ENCODE results near the gene CCDC186. TPM values are rescaled to one million over a fixed set of nuclear protein-coding genes. Genes with fewer than 3 reads are reported as not detected.
"Not testable (repeated sequence)": the region's sequence is repeated elsewhere in the genome, so short reads cannot be mapped to it uniquely, and the experiment has no call there.

The CCDC186 gene
- total RNA-seq, 1 donor from 2014 or later = 22.9 TPM

- H3K4me1 ChIP-seq = no peaks in the 10 kb centered on the region
- Mint-ChIP-seq H3K9me3 (no peaks in the 10 kb centered on the region), H3K36me3 (peaks cover 19% of the 10 kb centered on the region), H3K4me1 (no peaks in the 10 kb centered on the region), H3K27ac (no peak overlapping the region), H3K4me3 (no peak overlapping the region), H3K27me3 (ENCODE audit: insufficient read depth, low read depth) (peaks cover 2% of the 10 kb centered on the region)
- no peak overlapping the region for H3K9ac ChIP-seq
- H3K4me3 ChIP-seq = no peak overlapping the region
- no peaks in the 10 kb centered on the region for H3K27me3 ChIP-seq
- H4K20me1 ChIP-seq (ENCODE audit: low read depth) = no peaks in the 10 kb centered on the region
- H3K79me2 ChIP-seq (ENCODE audit: low read depth) = no peaks in the 10 kb centered on the region
- no peak overlapping the region for H3K4me2 ChIP-seq
- DNase-seq (ENCODE audit: low spot score) = no peak
- no peaks in the 10 kb centered on the region for H3K9me3 ChIP-seq (ENCODE audit: low read depth)
- no peak for TF ChIP-seq CTCF (IDR thresholded peaks at IDR 0.05)
- TF ChIP-seq EZH2 (IDR thresholded peaks at IDR 0.05) = no peak
- no peak for TF ChIP-seq EZH2phosphoT487 (IDR thresholded peaks at IDR 0.05)
- no peak overlapping the region for H3K27ac ChIP-seq
- H3K36me3 ChIP-seq = peaks cover 3% of the 10 kb centered on the region
- H3F3A ChIP-seq (ENCODE audit: low read depth) = no peaks in the 10 kb centered on the region
- H2AFZ ChIP-seq (replicated peaks) = no peak overlapping the region
These were observed 22.5 kb downstream of the CCDC186 start for GRCh38 chr10:114151486-114151885.

DNA sequence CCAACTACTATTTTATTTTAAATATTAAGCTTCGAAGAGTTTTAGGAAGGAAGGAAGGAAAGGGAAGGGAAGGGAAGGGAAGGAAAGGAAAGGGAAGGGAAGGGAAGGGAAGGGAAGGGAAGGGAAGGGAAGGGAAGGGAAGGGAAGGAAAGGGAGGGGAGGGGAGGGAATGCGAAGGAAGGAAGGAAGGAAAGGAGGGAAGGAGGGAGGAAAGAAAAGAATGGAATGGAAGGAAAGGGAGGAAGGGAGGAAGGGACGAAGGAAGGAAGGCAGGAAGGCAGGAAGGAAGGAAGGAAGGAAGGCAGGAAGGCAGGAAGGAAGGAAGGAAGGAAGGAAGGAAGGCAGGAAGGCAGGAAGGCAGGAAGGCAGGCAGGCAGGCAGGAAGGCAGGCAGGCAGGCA, 24.5 kb downstream of the CCDC186 start:
- H3K9ac ChIP-seq; H3K79me2 ChIP-seq (ENCODE audit: low read depth); H3K27me3 ChIP-seq; H4K20me1 ChIP-seq (ENCODE audit: low read depth); H3K4me3 Mint-ChIP-seq; H3K9me3 ChIP-seq (ENCODE audit: low read depth); H3K9me3 Mint-ChIP-seq; H3K27me3 Mint-ChIP-seq (ENCODE audit: insufficient read depth, low read depth); DNase-seq (ENCODE audit: low spot score); H3K27ac Mint-ChIP-seq; H2AFZ ChIP-seq (replicated peaks); H3K4me1 Mint-ChIP-seq; H3K36me3 ChIP-seq; H3K4me2 ChIP-seq; H3K4me1 ChIP-seq; H3F3A ChIP-seq (ENCODE audit: low read depth); H3K27ac ChIP-seq; H3K4me3 ChIP-seq: not testable (repeated sequence)
- peaks cover 19% of the 10 kb centered on the region for H3K36me3 Mint-ChIP-seq

DNA sequence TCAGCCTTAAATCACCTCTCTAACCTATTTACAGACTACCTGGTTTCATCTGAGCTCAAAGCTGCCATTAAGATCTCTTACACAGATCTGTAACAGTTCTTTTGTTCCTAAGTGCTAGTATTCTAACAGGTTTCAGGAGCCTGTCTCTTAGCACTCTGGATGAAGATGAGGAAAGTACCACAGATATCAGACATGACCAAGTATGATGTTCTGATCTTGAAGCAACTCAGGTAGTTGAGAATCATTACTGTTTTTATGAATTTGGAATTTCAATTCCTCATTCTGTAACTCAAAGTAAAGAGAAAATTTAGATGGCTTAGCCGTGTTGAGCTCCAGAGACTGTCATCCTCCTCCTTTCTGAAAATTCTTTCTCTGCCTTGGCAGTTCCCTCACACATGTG, 30.8 kb downstream of the CCDC186 start:
- Histone ChIP-seq H3K27ac (no peak overlapping the region), H3K27me3 (no peaks in the 10 kb centered on the region), H3K4me2 (no peak overlapping the region), H3K4me3 (no peak overlapping the region), H3F3A (ENCODE audit: low read depth) (no peaks in the 10 kb centered on the region), H3K79me2 (ENCODE audit: low read depth) (no peaks in the 10 kb centered on the region), H2AFZ (replicated peaks) (no peak overlapping the region), H3K4me1 (no peaks in the 10 kb centered on the region), H3K9ac (no peak overlapping the region), H3K36me3 (no peaks in the 10 kb centered on the region), H4K20me1 (ENCODE audit: low read depth) (no peaks in the 10 kb centered on the region), H3K9me3 (ENCODE audit: low read depth) (no peaks in the 10 kb centered on the region)
- no peaks in the 10 kb centered on the region for H3K4me1 Mint-ChIP-seq
- H3K4me3 Mint-ChIP-seq = no peak overlapping the region
- no peaks in the 10 kb centered on the region for H3K27me3 Mint-ChIP-seq (ENCODE audit: insufficient read depth, low read depth)
- no peak for DNase-seq (ENCODE audit: low spot score)
- no peak for TF ChIP-seq CTCF (IDR thresholded peaks at IDR 0.05)
- no peak for TF ChIP-seq EZH2phosphoT487 (IDR thresholded peaks at IDR 0.05)
- TF ChIP-seq EZH2 (IDR thresholded peaks at IDR 0.05) = no peak
- H3K9me3 Mint-ChIP-seq = no peaks in the 10 kb centered on the region
- peaks cover 10% of the 10 kb centered on the region for H3K36me3 Mint-ChIP-seq
- H3K27ac Mint-ChIP-seq = no peak overlapping the region

- H3K4me3 Mint-ChIP-seq = no peak overlapping the region
- H3K9me3 Mint-ChIP-seq = no peaks in the 10 kb centered on the region
- no peak overlapping the region for H3K27ac Mint-ChIP-seq
- TF ChIP-seq EZH2phosphoT487 (IDR thresholded peaks at IDR 0.05) (no peak), CTCF (IDR thresholded peaks at IDR 0.05) (no peak), EZH2 (IDR thresholded peaks at IDR 0.05) (no peak)
- H3K79me2 ChIP-seq (ENCODE audit: low read depth) = no peaks in the 10 kb centered on the region
- no peaks in the 10 kb centered on the region for H3K9me3 ChIP-seq (ENCODE audit: low read depth)
- H4K20me1 ChIP-seq (ENCODE audit: low read depth) = no peaks in the 10 kb centered on the region
- H3K4me2 ChIP-seq = no peak overlapping the region
- H3K27me3 Mint-ChIP-seq (ENCODE audit: insufficient read depth, low read depth) = no peaks in the 10 kb centered on the region
- H3K4me1 ChIP-seq = no peaks in the 10 kb centered on the region
- H3K4me1 Mint-ChIP-seq = no peaks in the 10 kb centered on the region
- no peak overlapping the region for H3K27ac ChIP-seq
- no peak overlapping the region for H3K9ac ChIP-seq
- no peaks in the 10 kb centered on the region for H3K36me3 ChIP-seq
- no peaks in the 10 kb centered on the region for H3F3A ChIP-seq (ENCODE audit: low read depth)
- no peak overlapping the region for H3K4me3 ChIP-seq
- no peak for DNase-seq (ENCODE audit: low spot score)
- H3K27me3 ChIP-seq = no peaks in the 10 kb centered on the region
- no peak overlapping the region for H2AFZ ChIP-seq (replicated peaks)
- H3K36me3 Mint-ChIP-seq = peaks cover 7% of the 10 kb centered on the region
These were observed 32.0 kb downstream of the CCDC186 start for GRCh38 chr10:114142018-114142417.

DNA sequence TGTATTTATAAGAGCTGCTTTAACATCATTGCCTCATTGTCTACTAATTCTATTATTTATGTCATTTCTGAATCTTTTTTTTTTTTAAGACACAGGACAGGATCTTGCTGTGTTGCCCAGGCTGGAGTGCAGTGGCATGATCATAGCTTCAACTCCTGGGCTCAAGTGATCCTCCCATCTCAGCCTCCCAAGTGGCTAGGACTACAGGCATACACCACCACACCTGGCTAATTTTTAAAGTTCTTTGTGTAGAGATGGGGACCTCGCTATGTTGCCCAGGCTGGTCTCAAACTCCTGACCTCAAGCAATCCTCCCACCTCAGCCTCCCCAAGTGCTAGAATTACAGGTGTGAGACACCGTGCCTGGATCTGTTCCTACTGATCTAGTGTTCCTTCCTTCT, 33.2 kb downstream of the CCDC186 start:
- H3K4me1 ChIP-seq = not testable (repeated sequence)

More for the DNA sequence above, 33.2 kb downstream of the CCDC186 start:
- H3K79me2 ChIP-seq (ENCODE audit: low read depth); DNase-seq (ENCODE audit: low spot score); H3K27ac Mint-ChIP-seq; H3K36me3 ChIP-seq; H3K27ac ChIP-seq; H3K27me3 ChIP-seq; H3K9me3 Mint-ChIP-seq; H2AFZ ChIP-seq (replicated peaks); H3K4me3 ChIP-seq; H3F3A ChIP-seq (ENCODE audit: low read depth); H3K9ac ChIP-seq; H4K20me1 ChIP-seq (ENCODE audit: low read depth); H3K9me3 ChIP-seq (ENCODE audit: low read depth); H3K4me2 ChIP-seq; H3K27me3 Mint-ChIP-seq (ENCODE audit: insufficient read depth, low read depth); H3K4me1 Mint-ChIP-seq; H3K36me3 Mint-ChIP-seq; H3K4me3 Mint-ChIP-seq: not testable (repeated sequence)
